ENCODE measurements around the gene VEGFA.

Gene VEGFA

DNA sequence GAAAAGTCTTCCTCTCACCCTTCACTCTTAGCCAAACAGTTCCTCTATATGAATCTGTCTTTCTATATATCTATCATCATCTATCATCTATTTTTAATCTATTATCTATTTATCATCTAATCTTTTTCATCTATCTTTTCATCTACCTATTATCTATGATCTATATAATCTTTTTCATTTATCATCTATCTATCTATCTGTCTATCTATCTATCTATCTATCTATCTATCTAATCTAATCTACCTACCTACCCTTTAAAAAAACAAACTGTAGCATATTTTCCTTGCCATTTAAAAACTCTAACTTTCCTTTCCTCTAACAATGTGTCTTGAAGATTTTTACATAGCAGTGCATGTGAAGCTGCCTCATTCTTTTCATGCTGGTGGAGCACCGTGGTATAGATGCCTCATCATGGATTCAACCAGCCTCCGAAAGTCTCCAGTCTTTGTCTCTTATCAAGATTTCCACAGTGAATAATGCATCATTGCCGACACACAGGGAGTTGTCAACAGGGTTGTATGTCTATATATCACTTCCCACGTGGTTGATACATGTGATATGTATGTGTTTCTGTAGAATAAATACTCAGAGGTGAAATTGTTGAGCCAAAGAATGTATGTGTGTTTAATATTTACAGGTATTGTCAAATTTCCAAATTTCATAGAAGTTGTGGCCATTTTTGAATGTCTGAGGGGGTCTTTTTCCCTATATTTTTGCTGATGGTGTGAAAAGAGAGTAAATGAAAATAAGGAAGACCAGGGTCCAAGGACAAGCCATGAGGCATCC lies 51.3 kb downstream of the VEGFA start:
- no peak for DNase-seq (ENCODE audit: low read depth)

DNA sequence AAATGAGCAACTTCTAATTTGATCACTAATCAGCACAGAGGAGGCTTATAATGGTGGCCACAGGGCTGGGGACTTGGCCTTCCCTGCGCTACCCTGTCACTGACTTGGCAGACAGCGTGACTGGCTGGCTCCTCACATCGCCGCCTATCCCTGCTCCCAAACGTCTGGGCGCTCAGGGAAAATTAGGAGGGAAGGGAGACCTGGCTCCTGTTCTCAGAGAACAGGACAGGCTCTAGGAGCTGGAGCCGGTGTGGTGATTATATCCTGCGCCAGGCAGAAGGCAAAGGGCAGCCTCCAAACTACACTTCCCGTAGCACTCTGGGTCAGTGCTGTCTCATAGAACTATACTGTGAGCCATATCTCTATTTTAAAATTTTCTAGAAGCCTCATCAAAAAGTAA lies 53.4 kb downstream of the VEGFA start:
- DNase-seq (ENCODE audit: low read depth) = no peak

DNA sequence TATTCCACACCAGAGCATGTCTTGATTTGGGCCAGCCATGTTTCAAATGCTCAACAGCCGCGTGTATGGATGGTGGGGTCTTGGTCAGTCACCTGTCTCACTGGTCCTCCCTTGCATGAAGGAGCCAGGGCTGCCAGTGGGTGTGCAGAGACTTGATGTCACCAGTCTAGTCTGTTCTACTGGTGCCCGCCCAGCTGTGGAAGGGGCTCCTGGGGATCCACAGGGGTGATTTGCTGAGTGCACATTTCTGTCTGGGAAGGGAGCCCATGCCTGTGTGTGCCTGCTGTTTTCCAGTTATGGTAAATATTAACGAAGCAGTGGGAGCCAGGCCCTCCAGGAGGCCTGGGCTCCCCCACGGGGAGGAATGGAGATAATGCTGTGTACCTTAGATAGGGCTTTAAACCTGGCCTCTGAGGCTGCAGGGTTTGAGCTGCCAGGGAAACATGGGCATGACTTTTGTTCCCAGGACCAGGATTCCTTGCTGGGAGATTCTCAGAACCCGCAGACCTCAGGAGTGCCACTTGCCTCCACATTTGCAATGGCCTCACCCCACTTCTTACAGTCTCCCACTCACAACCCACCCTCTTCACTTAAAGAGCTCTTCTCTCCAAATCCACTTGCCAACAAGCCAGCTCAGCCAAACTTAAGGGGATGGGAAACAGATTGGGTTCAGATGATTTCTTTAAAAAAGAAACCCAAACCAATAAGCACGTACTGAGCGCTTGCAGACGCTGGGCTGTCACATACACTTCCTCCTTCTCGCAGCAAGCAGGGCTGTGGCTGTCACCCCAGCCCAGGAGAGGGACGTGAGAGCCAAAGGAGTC lies 54.1 kb downstream of the VEGFA start:
- DNase-seq (ENCODE audit: low read depth) = no peak

DNA sequence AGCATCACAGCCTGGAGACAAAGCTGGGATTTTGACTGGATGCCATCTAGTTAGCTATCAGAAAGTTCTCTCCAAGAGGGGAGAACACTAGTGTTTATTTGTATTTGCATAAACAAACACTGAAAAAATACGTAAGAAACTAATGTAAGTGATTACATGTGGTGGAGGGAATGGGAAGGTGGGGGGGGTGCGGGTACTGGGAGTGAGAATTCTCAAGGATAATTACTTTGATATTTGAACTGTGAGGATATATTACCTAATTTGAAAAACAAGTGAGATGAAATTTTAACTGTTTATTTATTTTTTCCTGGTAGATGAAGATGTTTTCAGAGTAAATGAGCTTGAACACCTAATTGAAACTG lies 54.7 kb downstream of the VEGFA start:
- DNase-seq (ENCODE audit: low read depth) = no peak

DNA sequence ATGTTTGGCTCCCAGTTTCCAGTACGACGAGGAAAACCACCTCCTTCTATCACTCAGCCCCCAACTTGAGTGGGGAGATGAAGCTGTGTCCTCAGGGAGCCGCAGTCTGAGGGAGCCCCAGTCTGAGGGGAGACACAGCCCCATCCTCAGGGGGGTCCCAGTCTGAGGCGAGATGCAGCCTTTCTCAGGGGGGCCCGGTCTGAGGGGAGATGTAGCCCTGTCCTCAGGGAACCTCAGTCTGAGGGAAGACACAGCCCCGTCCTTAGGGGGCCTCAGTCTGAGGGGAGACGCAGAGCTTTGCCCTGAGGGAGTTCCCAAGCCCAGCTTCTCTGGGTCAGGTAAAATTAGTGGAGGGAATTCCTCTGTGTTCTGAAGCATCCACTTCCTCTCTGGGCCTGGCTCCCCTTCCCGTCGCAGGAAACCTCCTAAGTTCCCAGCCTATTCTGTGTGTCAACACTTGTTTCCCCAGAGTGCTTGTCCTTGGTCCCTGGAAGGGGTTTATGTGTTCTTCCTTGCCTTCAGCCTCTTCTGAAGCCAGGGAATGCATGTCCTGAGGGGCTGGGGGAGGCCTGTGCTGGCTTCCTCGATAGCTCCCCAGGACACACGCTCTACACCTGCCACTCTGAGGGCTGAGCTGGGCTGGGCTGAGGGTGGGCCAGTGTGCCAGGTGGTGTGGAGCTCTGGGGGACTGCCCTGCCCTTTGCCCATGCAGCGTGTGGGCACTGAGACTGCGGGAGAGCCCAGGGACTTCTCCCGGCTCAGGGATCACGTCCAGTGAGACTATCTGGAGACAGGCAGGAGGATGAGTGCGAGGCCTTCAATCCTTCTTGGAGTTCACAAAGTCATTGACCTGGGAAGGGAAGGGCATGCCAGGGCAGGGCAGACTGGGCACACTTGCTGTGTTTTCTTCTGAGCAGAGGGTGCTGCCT lies 55.4 kb downstream of the VEGFA start:
- no peak for DNase-seq (ENCODE audit: low read depth)

DNA sequence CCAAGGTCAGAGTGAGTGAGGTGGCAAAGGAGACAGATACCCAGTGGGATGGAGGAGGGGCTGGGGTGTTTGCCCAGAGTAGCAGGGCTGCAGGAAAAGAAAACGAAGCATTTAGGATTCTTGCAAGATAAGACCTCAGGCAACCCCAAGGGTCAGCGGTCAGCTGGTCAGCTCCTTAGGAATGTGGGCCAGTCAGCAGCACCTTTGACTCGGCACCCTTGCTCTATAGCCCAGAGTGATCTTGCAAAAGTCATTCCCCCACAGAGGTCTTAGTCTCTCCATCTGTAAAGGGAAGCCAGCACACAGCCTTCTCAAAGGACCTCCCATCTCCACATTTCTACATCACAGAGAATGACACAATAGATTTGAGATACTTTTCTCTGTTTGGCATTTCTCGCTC lies 56.7 kb downstream of the VEGFA start:
- DNase-seq (ENCODE audit: low read depth) = no peak

DNA sequence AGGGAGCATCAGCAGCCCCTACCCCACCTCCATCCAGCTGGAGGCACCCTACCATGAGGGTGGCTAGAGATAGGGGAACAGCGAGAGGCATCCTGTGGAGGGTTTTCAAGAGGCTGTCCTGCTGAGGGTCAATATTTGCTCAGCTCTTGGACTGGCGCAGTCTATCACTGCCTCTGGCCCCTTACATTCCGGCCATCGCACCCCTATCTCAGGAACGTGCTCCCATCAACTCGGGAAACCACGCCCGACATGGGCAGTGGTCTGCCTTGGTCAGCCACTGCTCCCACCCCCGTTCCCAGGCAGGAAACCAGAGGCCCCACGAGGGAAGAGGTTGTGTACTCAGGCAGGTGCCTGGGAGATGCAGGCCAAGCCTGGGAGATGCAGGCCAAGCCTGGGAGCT lies 57.9 kb downstream of the VEGFA start:
- no peak for DNase-seq (ENCODE audit: low read depth)

DNA sequence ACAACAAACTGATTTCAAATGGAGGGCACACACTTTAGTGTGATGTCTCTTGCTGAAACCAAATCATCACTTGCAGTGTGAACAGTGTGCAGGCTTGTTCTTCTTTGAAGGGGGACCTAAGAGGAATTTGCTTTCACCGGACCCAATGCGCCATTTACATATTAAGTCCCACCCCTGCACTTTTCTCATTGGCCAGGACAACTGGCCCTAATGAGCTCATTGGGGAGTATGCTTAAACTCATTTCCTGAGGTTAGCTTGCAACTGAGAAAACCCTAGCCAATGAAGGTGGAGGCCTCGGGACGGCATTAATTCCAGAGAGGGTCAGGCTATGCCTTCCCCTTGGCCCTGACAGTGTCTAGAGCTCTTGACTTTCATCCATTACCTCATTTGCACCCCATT lies 58.7 kb downstream of the VEGFA start:
- no peak for DNase-seq (ENCODE audit: low read depth)

DNA sequence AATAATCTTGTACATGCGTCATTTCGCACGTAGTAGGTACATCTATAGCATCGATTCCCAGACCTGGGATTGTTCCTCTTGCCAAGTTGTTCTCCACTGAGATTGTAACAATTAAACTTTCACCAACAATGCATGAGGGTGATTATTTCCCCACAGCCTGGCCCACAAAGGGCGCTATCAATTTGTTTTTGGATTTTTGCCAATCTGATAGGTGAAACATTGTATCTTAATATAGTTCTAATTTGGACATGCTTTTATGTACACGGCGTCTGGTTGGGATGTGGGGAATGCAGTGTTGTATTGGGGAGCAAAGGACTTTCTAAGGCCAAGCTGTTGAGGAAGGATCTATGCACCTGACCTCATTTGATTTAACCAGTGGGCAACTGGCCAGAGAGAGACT lies 59.5 kb downstream of the VEGFA start:
- DNase-seq (ENCODE audit: low read depth) = no peak

DNA sequence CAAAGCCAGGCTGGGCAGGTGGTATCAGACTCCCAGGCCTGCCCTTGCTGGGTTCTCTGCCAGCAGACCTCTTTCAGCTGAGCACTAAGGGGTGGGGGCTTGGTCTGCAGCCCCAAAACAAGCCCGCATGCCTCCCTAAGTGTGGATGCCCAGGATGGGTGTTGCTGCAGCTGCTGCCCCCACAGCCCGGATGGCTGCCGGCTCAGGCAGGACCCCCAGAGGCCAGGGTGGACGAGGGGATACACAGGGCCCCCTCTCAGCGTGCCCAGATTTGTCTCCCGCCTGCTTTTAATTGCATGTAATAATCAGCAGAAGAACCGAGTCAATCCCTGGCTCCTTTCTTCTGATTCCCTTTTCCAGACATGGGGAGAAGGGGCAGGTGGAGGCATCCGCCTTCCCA lies 60.8 kb downstream of the VEGFA start:
- no peak for DNase-seq (ENCODE audit: low read depth)

DNA sequence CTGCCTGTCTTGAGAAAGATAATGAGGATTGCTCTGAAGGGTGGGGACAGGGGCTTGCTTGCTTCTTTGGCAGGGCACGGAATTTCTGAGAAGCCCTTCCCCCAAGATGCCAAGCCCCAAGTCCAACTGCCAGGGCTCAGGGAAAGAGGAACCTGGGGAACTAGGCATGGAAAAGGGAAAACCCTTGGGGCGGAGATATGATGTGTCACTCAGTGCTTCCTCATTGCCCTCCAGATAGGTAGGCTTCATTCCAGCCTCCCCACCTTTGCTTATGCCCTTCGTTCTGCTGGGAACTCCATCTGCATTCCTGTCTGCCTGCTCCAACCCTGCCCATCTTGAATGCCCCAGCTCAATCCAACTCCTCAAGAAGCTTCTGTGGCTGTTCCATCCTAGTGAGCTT lies 61.2 kb downstream of the VEGFA start:
- DNase-seq (ENCODE audit: low read depth) = no peak

DNA sequence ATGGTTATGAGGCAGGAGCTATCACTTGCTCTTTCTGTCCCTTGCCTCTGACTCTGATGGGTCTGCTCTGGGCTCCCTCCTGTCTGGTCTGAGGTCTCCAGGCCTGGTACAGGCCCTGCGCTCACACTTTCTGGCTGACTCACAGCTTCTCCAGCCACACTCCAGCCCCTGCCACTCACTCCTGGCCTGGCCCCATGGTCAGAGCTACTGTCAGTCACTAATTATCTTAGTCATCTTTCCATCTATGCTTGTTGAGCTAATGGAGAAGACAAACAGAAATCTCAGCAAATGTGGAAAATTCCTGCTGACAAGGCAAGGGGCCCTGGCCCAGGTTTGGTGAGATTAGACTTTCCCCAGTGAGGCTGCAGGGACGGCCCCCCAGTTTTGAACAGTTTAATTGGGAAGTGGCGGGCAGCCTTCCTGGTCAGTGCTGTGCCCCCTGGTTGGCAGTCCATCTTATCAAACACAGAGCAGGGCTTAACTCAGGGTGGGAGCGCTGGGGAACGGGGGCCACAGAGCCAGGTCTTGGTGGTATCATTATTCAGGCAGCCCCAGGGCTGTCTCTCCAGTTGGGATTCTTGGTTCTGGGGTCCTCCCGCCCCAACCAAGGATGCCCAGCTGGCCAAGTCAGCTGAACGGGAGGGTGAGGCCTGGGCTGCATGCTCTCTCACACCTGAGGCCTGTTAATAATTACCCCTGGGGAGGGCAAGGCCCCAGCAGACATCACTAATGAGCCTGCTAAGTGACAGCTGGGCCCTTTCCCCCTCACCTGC lies 63.4 kb downstream of the VEGFA start:
- DNase-seq (ENCODE audit: low read depth) = no peak

DNA sequence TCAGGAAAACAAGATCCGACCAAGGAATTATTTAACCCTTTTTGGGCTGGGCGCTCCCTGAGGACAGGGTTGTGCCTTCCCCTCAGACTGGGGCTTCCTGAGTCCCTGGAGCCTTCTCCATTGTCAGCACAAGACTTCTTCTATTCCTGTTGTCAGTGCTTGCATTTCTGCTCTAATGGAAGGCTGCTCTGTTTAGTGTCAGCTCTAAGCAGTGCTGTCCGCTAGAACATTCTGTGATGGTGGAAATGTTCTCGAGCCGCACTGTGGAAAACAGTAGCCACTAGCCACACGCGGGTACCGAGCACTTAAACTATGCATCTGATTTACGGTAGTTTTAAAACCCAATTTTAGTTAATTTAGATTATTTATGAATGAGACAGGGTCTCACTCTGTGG lies 64.0 kb downstream of the VEGFA start:
- no peak for DNase-seq (ENCODE audit: low read depth)

DNA sequence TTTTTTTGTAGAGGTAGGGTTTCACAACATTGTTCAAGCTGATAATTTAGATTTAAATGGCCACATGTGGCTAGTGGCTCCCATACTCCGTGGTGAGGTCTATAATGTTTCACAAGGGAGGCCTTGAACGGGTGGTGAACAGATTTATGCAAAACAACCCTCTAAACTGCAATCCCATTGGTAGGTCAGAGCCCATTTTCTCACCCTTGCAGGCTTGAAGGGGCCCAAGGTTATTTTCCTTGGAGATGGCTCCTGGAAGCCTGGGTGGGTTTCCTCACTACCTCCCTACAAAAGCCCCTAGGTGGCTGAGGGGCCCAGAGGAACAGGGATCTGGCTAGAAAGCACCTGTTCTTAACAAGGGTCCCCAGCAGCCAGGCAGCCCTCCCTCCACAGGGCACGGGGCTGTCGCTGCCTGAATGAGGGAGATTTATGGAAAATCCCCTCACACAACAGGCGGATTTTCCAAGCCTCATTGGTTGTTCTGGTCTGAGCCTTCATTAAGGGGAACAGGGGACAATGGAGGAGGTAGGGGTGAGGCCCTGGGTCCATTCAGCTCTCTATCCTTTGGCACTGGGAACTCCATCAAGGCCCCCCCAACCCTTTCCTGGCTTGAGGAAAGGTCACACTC lies 64.6 kb downstream of the VEGFA start:
- no peak for DNase-seq (ENCODE audit: low read depth)

DNA sequence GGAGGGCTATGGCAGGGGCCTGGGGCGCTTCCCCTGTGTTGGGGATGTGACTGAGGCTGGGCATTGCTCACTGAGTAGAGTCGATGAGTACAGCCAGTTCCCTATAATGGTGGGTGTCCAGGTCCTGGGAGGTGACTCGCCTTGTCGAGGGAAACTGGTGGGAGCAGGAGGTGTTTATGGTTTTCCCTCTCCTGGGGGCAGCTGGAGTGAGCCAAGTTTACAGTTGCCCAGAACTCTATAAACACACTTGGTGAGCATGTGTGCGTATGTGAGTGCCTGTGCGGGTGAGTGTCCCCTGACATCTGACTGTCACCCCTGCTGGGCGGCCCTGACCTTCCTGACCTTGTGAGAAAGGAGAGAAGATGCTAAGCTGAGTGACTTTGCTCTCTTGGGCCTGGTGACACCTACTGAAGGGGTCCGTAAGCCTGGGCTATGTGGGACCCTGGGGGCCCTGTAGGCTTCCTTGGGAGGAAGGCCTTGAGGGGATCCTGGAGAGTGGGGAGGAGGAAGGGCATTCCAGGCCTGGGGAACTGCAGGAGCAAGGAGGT lies 65.9 kb downstream of the VEGFA start:
- no peak for DNase-seq (ENCODE audit: low read depth)

Measured in activated gamma-delta T cell treated with anti-CD3 and anti-CD28 coated beads, Interleukin-2, amount 50 U/mL, for 16 hours (primary cell).